Loucy (cell line): ENCODE measurements around the gene GP1BA.

ENCODE experiments used
- H2AFZ ChIP-seq: fragments of 200-600 bp; sonication (generic); 2 replicates; pipeline ENCODE4 v1.6.0; 2016; ENCODE audit warnings: antibody characterized with exemption, mild to moderate bottlenecking, low read length, moderate library complexity
- H3F3A ChIP-seq: fragments of 200-600 bp; 2 replicates; pipeline ENCODE4 v1.6.0; 2016; ENCODE audit warnings: antibody characterized with exemption, low read depth, mild to moderate bottlenecking
- H3K27me3 ChIP-seq: fragments of 200-600 bp; sonication (generic); 2 replicates; pipeline ENCODE4 v1.6.1; 2014; ENCODE audit warnings: low read length, mild to moderate bottlenecking; ENCODE audit not compliant: insufficient read depth, poor library complexity, severe bottlenecking
- H3K36me3 ChIP-seq: fragments of 200-600 bp; sonication (generic); 2 replicates; pipeline ENCODE4 v1.6.1; 2016; ENCODE audit warnings: low read length; ENCODE audit not compliant: insufficient read depth
- H3K4me1 ChIP-seq: fragments of 200-600 bp; sonication (generic); 2 replicates; pipeline ENCODE4 v1.5.1; 2014; ENCODE audit warnings: low read length, mild to moderate bottlenecking; ENCODE audit not compliant: insufficient read depth, poor library complexity, severe bottlenecking
- H3K4me2 ChIP-seq: fragments of 200-600 bp; sonication (generic); 2 replicates; pipeline ENCODE4 v1.6.0; 2014; ENCODE audit warnings: antibody characterized with exemption, low read length, low read depth, mild to moderate bottlenecking; ENCODE audit not compliant: poor library complexity, severe bottlenecking
- H3K4me3 ChIP-seq: fragments of 200-600 bp; sonication (generic); 2 replicates; pipeline ENCODE4 v1.5.1; 2014; ENCODE audit warnings: low read length, mild to moderate bottlenecking, mixed read lengths; ENCODE audit not compliant: poor library complexity, severe bottlenecking
- H3K79me2 ChIP-seq: fragments of 200-600 bp; sonication (generic); 2 replicates; pipeline ENCODE4 v1.6.1; 2014; ENCODE audit warnings: low read length; ENCODE audit not compliant: insufficient read depth
- H3K9ac ChIP-seq: fragments of 200-600 bp; sonication (generic); 2 replicates; pipeline ENCODE4 v1.6.0; 2014; ENCODE audit warnings: mild to moderate bottlenecking, low read depth, low read length, moderate library complexity; ENCODE audit not compliant: poor library complexity, severe bottlenecking
- H3K9me2 ChIP-seq: fragments of 200-600 bp; sonication (generic); replicated peaks from 2 replicates; pipeline ENCODE4 v1.6.1; 2016; ENCODE audit warnings: low read depth, low read length, mixed read lengths
- H3K9me3 ChIP-seq: fragments of 200-600 bp; sonication (generic); 2 replicates; pipeline ENCODE4 v1.6.1; 2014; ENCODE audit warnings: mild to moderate bottlenecking, antibody characterized with exemption, low read length, low read depth; ENCODE audit not compliant: insufficient read depth
- H4K20me1 ChIP-seq: fragments of 200-600 bp; sonication (generic); 2 replicates; pipeline ENCODE4 v1.6.0; 2014; ENCODE audit warnings: antibody characterized with exemption, low read length, mild to moderate bottlenecking; ENCODE audit not compliant: insufficient read depth, poor library complexity, severe bottlenecking
- CTCF ChIP-seq: fragments of 200-600 bp; sonication (generic); conservative IDR thresholded peaks from 2 replicates; pipeline ENCODE4 v1.5.1; 2014; ENCODE audit warnings: mild to moderate bottlenecking, antibody characterized with exemption, low read length
- EZH2phosphoT487 ChIP-seq: fragments of 200-600 bp; IDR thresholded peaks from 2 replicates; pipeline ENCODE4 v1.6.1; 2018; ENCODE audit warnings: antibody characterized with exemption, mild to moderate bottlenecking, moderate library complexity, borderline replicate concordance

GP1BA gene

GRCh38 chr17:4939546-4939795, 7.4 kb downstream of the GP1BA start:
- Histone ChIP-seq H3F3A (peaks cover 19% of the 10 kb centered on the region), H3K4me2 (peak overlapping the region; percentile 98), H3K36me3 (peaks cover 18% of the 10 kb centered on the region; the same call in 1 of the 2 replicates), H3K79me2 (peaks cover 73% of the 10 kb centered on the region), H3K9me2 (no peaks in the 10 kb centered on the region), H3K4me3 (peak overlapping the region; percentile 90), H3K9me3 (no peaks in the 10 kb centered on the region), H3K27me3 (no peaks in the 10 kb centered on the region), H3K4me1 (peaks cover 70% of the 10 kb centered on the region), H3K9ac (peak overlapping the region; percentile 99), H4K20me1 (peaks cover 41% of the 10 kb centered on the region), H2AFZ (peak overlapping the region; percentile 67)
- TF ChIP-seq CTCF, result no peak
- TF ChIP-seq EZH2phosphoT487, result no peak

DNA sequence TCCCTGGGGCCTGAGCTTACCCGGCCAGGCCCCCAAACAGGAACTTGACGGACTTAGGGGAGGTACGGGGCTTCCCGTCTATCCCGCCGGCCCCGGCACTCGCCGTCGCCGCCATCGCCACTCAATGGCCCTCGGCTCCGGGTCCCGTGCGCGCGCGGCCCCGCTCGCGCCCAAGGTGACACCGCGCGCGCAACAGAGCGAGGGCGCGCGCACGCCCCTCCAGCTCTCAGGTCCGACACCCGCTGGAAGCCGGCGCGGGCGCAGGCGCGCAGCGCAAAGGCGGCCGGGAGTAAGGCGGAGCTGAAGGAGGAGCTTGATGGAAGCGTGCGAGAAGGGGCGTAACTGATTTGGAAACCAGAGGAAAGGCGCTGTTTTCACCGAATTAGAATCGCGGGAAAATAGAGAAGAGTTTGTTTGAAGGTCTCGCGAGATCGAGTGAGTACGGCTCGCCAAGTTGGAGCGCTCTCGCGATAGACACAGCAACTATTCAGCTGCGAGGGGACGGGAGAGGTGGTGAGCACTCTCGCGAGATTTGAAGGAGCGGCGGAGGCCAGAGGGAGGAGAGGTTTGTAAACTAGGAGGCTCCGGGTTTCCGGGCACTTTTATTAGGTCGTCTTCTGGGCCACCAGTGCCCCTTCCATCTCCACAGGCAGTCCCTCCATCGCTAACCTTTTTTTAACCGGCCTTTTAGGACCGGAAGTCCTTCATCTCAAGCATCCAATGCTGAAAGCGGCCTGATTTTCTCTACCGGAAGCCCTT, 7.9 kb downstream of the GP1BA start, which contains the start of the genes RNF167 and SLC25A11:
RNF167 (plus strand) TSS at position 473 of the 759 bp plus-strand sequence. CDS start 642 bp downstream, outside the sequence.
SLC25A11 (minus strand) TSS at position 251 of the 759 bp plus-strand sequence; CDS start at position 115, 136 bp downstream.
- peaks cover 78% of the 10 kb centered on the region for H3K79me2 ChIP-seq
- H3F3A ChIP-seq, result peaks cover 22% of the 10 kb centered on the region
- H3K9me3 ChIP-seq, result no peaks in the 10 kb centered on the region
- peak within 1 kb of the TSS; percentile 67 for H2AFZ ChIP-seq
- peak within 1 kb of the TSS; percentile 90 for H3K4me3 ChIP-seq
- H3K4me2 ChIP-seq, result peak within 1 kb of the TSS; percentile 98
- peaks cover 23% of the 10 kb centered on the region; the same call in 1 of the 2 replicates for H3K36me3 ChIP-seq
- TF ChIP-seq CTCF (no peak), EZH2phosphoT487 (no peak)
- H4K20me1 ChIP-seq, result peaks cover 46% of the 10 kb centered on the region
- no peaks in the 10 kb centered on the region for H3K9me2 ChIP-seq
- H3K27me3 ChIP-seq, result no peaks in the 10 kb centered on the region
- H3K9ac ChIP-seq, result peak within 1 kb of the TSS; percentile 99
- peaks cover 72% of the 10 kb centered on the region for H3K4me1 ChIP-seq

- H3K79me2 ChIP-seq, result peaks cover 85% of the 10 kb centered on the region
Measured at GRCh38 chr17:4940555-4941318, 8.7 kb downstream of the GP1BA start.

More at GRCh38 chr17:4940555-4941318, 8.7 kb downstream of the GP1BA start:
- H3K4me2 ChIP-seq, result peak overlapping the region; percentile 96
- peak overlapping the region; percentile 61; the same call in 1 of the 2 replicates for H2AFZ ChIP-seq
- H3K9me2 ChIP-seq, result no peaks in the 10 kb centered on the region
- H3F3A ChIP-seq, result peaks cover 29% of the 10 kb centered on the region
- peak overlapping the region; percentile 90 for H3K4me3 ChIP-seq
- H3K36me3 ChIP-seq, result peaks cover 31% of the 10 kb centered on the region
- no peaks in the 10 kb centered on the region for H3K27me3 ChIP-seq
- peaks cover 54% of the 10 kb centered on the region for H4K20me1 ChIP-seq
- H3K9ac ChIP-seq, result peak overlapping the region; percentile 99
- no peaks in the 10 kb centered on the region for H3K9me3 ChIP-seq
- peaks cover 77% of the 10 kb centered on the region for H3K4me1 ChIP-seq
- TF ChIP-seq EZH2phosphoT487, result no peak
- no peak for TF ChIP-seq CTCF
